SK-N-MC (cell line): ENCODE measurements around the gene KIN.
"Not testable (repeated sequence)": the region's sequence is repeated elsewhere in the genome, so short reads cannot be mapped to it uniquely, and the experiment has no call there.

Experiments
- DNase-seq: peaks from one replicate; pipeline ENCODE4 v3.0.0-alpha.2; 2011; ENCODE audit warnings: low read depth, low spot score
- H3K27ac ChIP-seq: fragments of 200-600 bp; sonication (generic); 2 replicates; pipeline ENCODE4 v1.5.1; 2016; ENCODE audit warnings: mixed run types
- H3K36me3 ChIP-seq: fragments of 200-600 bp; sonication (generic); 2 replicates; pipeline ENCODE4 v1.6.1; 2017; ENCODE audit warnings: antibody characterized with exemption, low read length, mixed read lengths; ENCODE audit not compliant: insufficient read depth
- H3K4me3 ChIP-seq: fragments of 200-600 bp; sonication (generic); 2 replicates; pipeline ENCODE4 v1.5.1; 2016
- H3K9ac ChIP-seq: fragments of 200-600 bp; sonication (generic); 2 replicates; pipeline ENCODE4 v1.8.0; 2017; ENCODE audit warnings: mixed run types, mixed read lengths; ENCODE audit not compliant: insufficient read length
- H3K9me3 ChIP-seq: fragments of 200-600 bp; sonication (generic); 2 replicates; pipeline ENCODE4 v1.6.1; 2017; ENCODE audit warnings: low read depth, mild to moderate bottlenecking, antibody characterized with exemption, low read length, moderate library complexity, mixed read lengths
- EZH2 ChIP-seq: fragments of 200-600 bp; sonication (generic); IDR thresholded peaks from one replicate; pipeline ENCODE4 v1.6.1; 2017; ENCODE audit warnings: antibody characterized with exemption
- FOXP2 ChIP-seq: optimal IDR thresholded peaks from 2 replicates; pipeline ENCODE3; 2011; ENCODE audit warnings: mild to moderate bottlenecking, moderate library complexity; ENCODE audit not compliant: insufficient read depth; ENCODE audit errors: extremely low read length, control extremely low read depth
- POLR2AphosphoS5 ChIP-seq: IDR thresholded peaks from 2 replicates; pipeline ENCODE4 v1.6.1; 2012; ENCODE audit warnings: mild to moderate bottlenecking, low read depth, low read length, borderline replicate concordance

The KIN gene

GRCh38 chr10:7788639-7789286 lies 970 bp upstream of the KIN start:
- Histone ChIP-seq H3K27ac (no peak overlapping the region), H3K9me3 (no peaks in the 10 kb centered on the region), H3K36me3 (peaks cover 3% of the 10 kb centered on the region; the same call in 1 of the 2 replicates), H3K9ac (peak overlapping the region; percentile 90), H3K4me3 (peak overlapping the region; percentile 83)
- TF ChIP-seq POLR2AphosphoS5, result no peak
- TF ChIP-seq EZH2, result no peak
- no peak for TF ChIP-seq FOXP2
- no peak for DNase-seq

- no peak overlapping the region for H3K27ac ChIP-seq
- H3K36me3 ChIP-seq, result 0 out of 2 replicates have a peak, but pooled peaks cover 3% of the 10 kb centered on the region
- no peak for TF ChIP-seq FOXP2
- no peak for TF ChIP-seq POLR2AphosphoS5
- no peak for TF ChIP-seq EZH2
- DNase-seq, result no peak
- no peaks in the 10 kb centered on the region for H3K9me3 ChIP-seq
- peak overlapping the region; percentile 91 for H3K9ac ChIP-seq
- H3K4me3 ChIP-seq, result peak overlapping the region; percentile 83
These were observed 490 bp downstream of the KIN start for GRCh38 chr10:7787150-7787856.

- no peak overlapping the region for H3K9ac ChIP-seq
- TF ChIP-seq EZH2, result no peak
- TF ChIP-seq POLR2AphosphoS5, result no peak
- TF ChIP-seq FOXP2, result no peak
These were observed 1.4 kb downstream of the KIN start for GRCh38 chr10:7786430-7786829.

DNA sequence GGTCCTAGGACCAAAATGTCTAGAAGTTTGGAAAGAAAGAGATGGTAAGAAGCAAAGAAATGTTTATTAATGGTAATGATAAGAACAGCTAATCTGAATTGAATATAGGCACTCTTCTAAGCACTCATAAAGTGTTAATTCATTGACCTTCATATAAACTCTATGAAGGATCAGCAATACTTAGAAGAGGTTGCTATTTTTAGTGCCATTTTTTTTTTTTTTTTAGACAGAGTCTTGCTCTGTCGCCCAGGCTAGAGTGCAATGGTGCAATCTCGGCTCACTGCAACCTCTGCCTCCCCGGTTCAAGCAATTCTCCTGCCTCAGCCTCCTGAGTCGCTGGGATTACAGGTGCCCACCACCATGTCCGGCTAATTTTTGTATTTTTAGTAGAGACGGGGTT lies 5.6 kb downstream of the KIN start:
- DNase-seq, H3K27ac ChIP-seq, H3K9me3 ChIP-seq, H3K9ac ChIP-seq, H3K36me3 ChIP-seq, H3K4me3 ChIP-seq: not testable (repeated sequence)

More at GRCh38 chr10:7786430-7786829, 1.4 kb downstream of the KIN start:
- H3K4me3 ChIP-seq, result peak overlapping the region; percentile 83
- H3K36me3 ChIP-seq, result no peaks in the 10 kb centered on the region
- H3K9me3 ChIP-seq, result no peaks in the 10 kb centered on the region
- no peak overlapping the region for H3K27ac ChIP-seq
- no peak for DNase-seq

GRCh38 chr10:7776777-7777176 lies 11.0 kb downstream of the KIN start:
- H3K9me3 ChIP-seq, result no peaks in the 10 kb centered on the region
- peaks cover 7% of the 10 kb centered on the region; the same call in 1 of the 2 replicates for H3K36me3 ChIP-seq
- no peak overlapping the region for H3K27ac ChIP-seq
- H3K4me3 ChIP-seq, result no peak overlapping the region
- DNase-seq, result no peak
- H3K9ac ChIP-seq, result no peak overlapping the region
- no peak for TF ChIP-seq EZH2
- no peak for TF ChIP-seq FOXP2

- Histone ChIP-seq H3K4me3 (no peak overlapping the region), H3K36me3 (peaks cover 4% of the 10 kb centered on the region; the same call in 1 of the 2 replicates), H3K27ac (no peak overlapping the region), H3K9ac (no peak overlapping the region), H3K9me3 (no peaks in the 10 kb centered on the region)
- TF ChIP-seq EZH2 (no peak), FOXP2 (no peak), POLR2AphosphoS5 (no peak)
- DNase-seq, result no peak
These were observed 13.7 kb downstream of the KIN start for GRCh38 chr10:7773845-7774801.

DNA sequence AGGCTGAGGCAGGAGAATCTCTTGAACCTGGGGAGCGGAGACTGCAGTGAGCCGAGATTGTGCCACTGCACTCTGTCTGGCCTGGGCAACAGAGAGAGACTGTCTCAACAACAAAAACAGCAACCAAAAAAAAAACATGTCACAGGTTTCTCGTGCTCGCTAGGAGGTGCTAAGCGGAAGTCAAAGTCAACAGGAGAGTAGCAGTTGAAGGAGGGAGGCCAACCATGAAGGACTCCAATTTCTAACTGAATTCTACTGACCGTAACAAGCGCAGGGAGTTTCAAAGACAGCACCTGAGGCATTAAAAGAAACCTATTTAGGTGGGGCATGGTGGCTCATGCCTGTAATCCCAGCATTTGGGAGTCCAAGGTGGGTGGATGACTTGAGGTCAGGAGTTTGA lies 19.4 kb downstream of the KIN start:
- H3K27ac ChIP-seq, result no peak overlapping the region
- H3K9me3 ChIP-seq, result no peaks in the 10 kb centered on the region
- no peak overlapping the region for H3K9ac ChIP-seq
- peaks cover under 1% of the 10 kb centered on the region; the same call in 1 of the 2 replicates for H3K36me3 ChIP-seq
- no peak for TF ChIP-seq EZH2
- no peak for TF ChIP-seq FOXP2
- no peak for TF ChIP-seq POLR2AphosphoS5
- no peak for DNase-seq
- no peak overlapping the region for H3K4me3 ChIP-seq

DNA sequence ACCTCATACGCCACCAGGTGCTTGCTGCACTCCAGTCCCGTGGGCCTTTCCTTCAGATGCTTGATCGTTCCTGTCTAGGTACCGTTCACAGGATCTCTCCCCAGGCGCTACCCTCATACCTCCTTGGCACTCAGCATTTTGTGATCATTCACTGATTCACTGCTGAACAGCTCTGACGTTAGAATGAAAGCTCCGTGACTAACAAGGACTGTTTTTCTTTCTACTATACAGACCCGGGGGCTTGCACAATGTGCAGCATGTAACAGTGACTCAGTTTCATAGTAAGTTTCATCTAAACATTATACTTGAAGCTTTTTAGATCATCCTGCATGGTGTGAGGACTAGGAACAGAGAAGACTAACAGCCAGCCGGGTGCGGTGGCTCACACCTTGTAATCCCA lies 20.6 kb downstream of the KIN start:
- Histone ChIP-seq H3K36me3 (peaks cover 8% of the 10 kb centered on the region), H3K9ac (no peak overlapping the region), H3K4me3 (no peak overlapping the region), H3K9me3 (no peaks in the 10 kb centered on the region), H3K27ac (no peak overlapping the region)
- DNase-seq, result no peak
- TF ChIP-seq FOXP2, result no peak
- TF ChIP-seq POLR2AphosphoS5, result no peak
- TF ChIP-seq EZH2, result no peak
